Liver (tissue), 9 donors: Measurements from ENCODE around the gene CCDC80. TPM values are rescaled to one million over a fixed set of nuclear protein-coding genes. Genes with fewer than 3 reads are reported as not detected.

Experiments
- DNase-seq: peaks from one replicate; pipeline ENCODE4 v3.0.0-alpha.2; 2017; ENCODE audit warnings: low spot score
- H3K27ac ChIP-seq, 2 donors: one replicate each; pipeline ENCODE4 v1.7.0; 2013; ENCODE audit warnings: inconsistent platforms in 2 of 2, low read length in 2 of 2, control low read depth in 1 of 2, low read depth in 1 of 2, mild to moderate bottlenecking in 1 of 2
- H3K27me3 ChIP-seq, 4 donors: one replicate each; pipeline versions ENCODE4 v1.6.1 to v1.7.0; 2013; ENCODE audit warnings: low read length in 3 of 4, inconsistent platforms in 1 of 4, mild to moderate bottlenecking in 1 of 4, moderate library complexity in 1 of 4; ENCODE audit not compliant: control insufficient read depth in 4 of 4, insufficient read depth in 4 of 4
- H3K36me3 ChIP-seq, 4 donors: one replicate each; pipeline versions ENCODE4 v1.6.1 to v1.7.0; 2013; ENCODE audit warnings: low read length in 3 of 4, mild to moderate bottlenecking in 3 of 4, low read depth in 1 of 4, moderate library complexity in 1 of 4; ENCODE audit not compliant: control insufficient read depth in 4 of 4, insufficient read depth in 3 of 4
- H3K4me1 ChIP-seq, 4 donors: one replicate each; pipeline versions ENCODE4 v1.6.1 to v1.7.0; 2013; ENCODE audit warnings: low read length in 3 of 4, mild to moderate bottlenecking in 3 of 4, moderate library complexity in 1 of 4; ENCODE audit not compliant: control insufficient read depth in 4 of 4, insufficient read depth in 4 of 4
- H3K4me3 ChIP-seq, 3 donors: one replicate each; pipeline versions ENCODE4 v1.6.1 to v1.7.0; 2013; ENCODE audit warnings: low read length in 3 of 3, control low read depth in 1 of 3, low read depth in 1 of 3, mild to moderate bottlenecking in 1 of 3
- H3K9ac ChIP-seq, 2 donors: one replicate each; pipeline ENCODE4 v1.7.0; 2013; ENCODE audit warnings: low read length in 2 of 2, mild to moderate bottlenecking in 2 of 2, moderate library complexity in 2 of 2, control low read depth in 1 of 2, low read depth in 1 of 2
- H3K9me3 ChIP-seq, 4 donors: one replicate each; pipeline versions ENCODE4 v1.6.1 to v1.7.0; 2013; ENCODE audit warnings: low read length in 3 of 4; ENCODE audit not compliant: control insufficient read depth in 4 of 4
- EGR1 ChIP-seq, 2 donors: IDR thresholded peaks; 2 replicates each; pipeline ENCODE4 v1.6.1; 2016 to 2018; ENCODE audit warnings: antibody characterized with exemption in 2 of 2, low read depth in 2 of 2
- FOXA2 ChIP-seq: IDR thresholded peaks from 2 replicates; pipeline ENCODE4 v1.6.1; 2016; ENCODE audit warnings: antibody characterized with exemption
- GABPA ChIP-seq, 2 donors: IDR thresholded peaks in 1 of 2; conservative IDR thresholded peaks in 1 of 2; 2 replicates each; pipeline ENCODE4 v1.6.1; 2016; ENCODE audit warnings: antibody characterized with exemption in 2 of 2, mild to moderate bottlenecking in 1 of 2, moderate library complexity in 1 of 2
- HNF4G ChIP-seq: IDR thresholded peaks from 2 replicates; pipeline ENCODE4 v1.6.1; 2016; ENCODE audit warnings: antibody characterized with exemption
- JUND ChIP-seq, 2 donors: IDR thresholded peaks; 2 replicates each; pipeline ENCODE4 v1.6.1; 2016; ENCODE audit warnings: antibody characterized with exemption in 2 of 2
- RAD21 ChIP-seq, 2 donors: IDR thresholded peaks; 2 replicates each; pipeline ENCODE4 v1.6.1; 2016; ENCODE audit warnings: antibody characterized with exemption in 2 of 2, mild to moderate bottlenecking in 2 of 2
- TAF1 ChIP-seq: conservative IDR thresholded peaks from 2 replicates; pipeline ENCODE4 v1.6.1; 2016; ENCODE audit warnings: antibody characterized with exemption, mild to moderate bottlenecking
- YY1 ChIP-seq: IDR thresholded peaks from 2 replicates; pipeline ENCODE4 v1.6.1; 2016; ENCODE audit warnings: antibody characterized with exemption, mild to moderate bottlenecking
- WGBS: extraction: QIAGEN DNeasy Blood & Tissue Kit; methylation state at CpG from one replicate; pipeline ENCODE4 v1.1.7; 2013; 5-methylcytosine and 5-hydroxymethylcytosine counted together
- polyA plus RNA-seq, 2 donors: library from polyadenylated mRNA; stranded (reverse) in 1 of 2; unstranded in 1 of 2; fragments of 200-250 nt in 1 of 2; fragments of >200 nt in 1 of 2; fragmentation: Nextera tagmentation in 1 of 2; extraction: Ambion mirVana in 1 of 2; gene quantifications; one replicate each; pipeline versions ENCODE4 v1.2.1 to v1.2.3, GENCODE V29; 2013 to 2015
- total RNA-seq, 2 donors: library from RNA; depleted of rRNA; stranded (reverse); fragments of >200 nt; gene quantifications; one replicate each; pipeline ENCODE4 v1.2.3, GENCODE V29; 2014
- TF ChIP-seq, protein P1 (sequence below): IDR thresholded peaks from 2 replicates; pipeline ENCODE4 v1.6.1; 2016; ENCODE audit warnings: antibody characterized with exemption
- TF ChIP-seq, protein P2 (sequence below): IDR thresholded peaks from 2 replicates; pipeline ENCODE4 v1.6.1; 2016; ENCODE audit warnings: antibody characterized with exemption, mild to moderate bottlenecking
- TF ChIP-seq, protein P3 (sequence below): fragments of 150-350 bp; IDR thresholded peaks from 2 replicates; pipeline ENCODE4 v1.5.1; 2017; ENCODE audit warnings: improper control_type of control experiment, low read depth, low read length; ENCODE audit not compliant: missing input control
- TF ChIP-seq, protein P4 (sequence below): IDR thresholded peaks from 2 replicates; pipeline ENCODE4 v1.6.1; 2016; ENCODE audit warnings: antibody characterized with exemption
- donor health status: healthy.
- donor health status: healthy.
- donor health status: healthy.
- donor health status: healthy.
- donor health status: healthy.

CCDC80 gene
- total and polyA plus RNA-seq, 4 donors: 0.17 to 2.1 (median 1.1) TPM

DNA sequence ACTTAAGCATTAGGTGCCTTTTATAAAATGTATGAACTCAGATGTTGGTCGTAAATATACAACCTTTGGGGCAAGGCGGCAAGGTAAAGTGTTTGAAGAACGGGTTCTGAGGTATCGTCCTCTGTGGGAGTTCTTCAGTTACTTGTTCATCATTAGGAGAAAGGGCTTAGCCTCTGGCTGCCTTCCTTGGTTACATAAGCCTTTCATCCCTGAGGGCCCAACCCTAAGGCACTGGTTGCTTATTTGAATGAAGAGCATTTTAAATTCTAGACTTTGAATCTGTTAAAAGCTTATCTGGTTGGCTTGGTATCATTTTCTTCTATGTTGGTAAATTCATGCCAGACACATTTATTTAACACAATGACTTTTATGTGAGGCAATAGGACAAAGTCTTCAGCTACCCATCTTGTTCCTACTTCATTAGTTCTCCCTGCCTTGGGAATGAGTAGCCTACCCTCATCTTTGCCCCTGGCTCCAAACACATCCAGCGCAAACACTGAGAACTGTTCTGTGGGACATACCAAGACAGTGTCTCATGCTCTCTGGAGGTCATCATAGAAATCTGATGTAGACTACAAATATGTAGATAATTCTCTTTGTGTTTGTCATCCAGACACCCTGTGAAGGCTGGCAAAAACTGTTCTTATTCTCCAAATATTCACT, 12.4 kb upstream of the CCDC80 start:
- TF ChIP-seq, protein P1, sequence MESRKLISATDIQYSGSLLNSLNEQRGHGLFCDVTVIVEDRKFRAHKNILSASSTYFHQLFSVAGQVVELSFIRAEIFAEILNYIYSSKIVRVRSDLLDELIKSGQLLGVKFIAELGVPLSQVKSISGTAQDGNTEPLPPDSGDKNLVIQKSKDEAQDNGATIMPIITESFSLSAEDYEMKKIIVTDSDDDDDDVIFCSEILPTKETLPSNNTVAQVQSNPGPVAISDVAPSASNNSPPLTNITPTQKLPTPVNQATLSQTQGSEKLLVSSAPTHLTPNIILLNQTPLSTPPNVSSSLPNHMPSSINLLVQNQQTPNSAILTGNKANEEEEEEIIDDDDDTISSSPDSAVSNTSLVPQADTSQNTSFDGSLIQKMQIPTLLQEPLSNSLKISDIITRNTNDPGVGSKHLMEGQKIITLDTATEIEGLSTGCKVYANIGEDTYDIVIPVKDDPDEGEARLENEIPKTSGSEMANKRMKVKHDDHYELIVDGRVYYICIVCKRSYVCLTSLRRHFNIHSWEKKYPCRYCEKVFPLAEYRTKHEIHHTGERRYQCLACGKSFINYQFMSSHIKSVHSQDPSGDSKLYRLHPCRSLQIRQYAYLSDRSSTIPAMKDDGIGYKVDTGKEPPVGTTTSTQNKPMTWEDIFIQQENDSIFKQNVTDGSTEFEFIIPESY: no peak
- no peak for TF ChIP-seq FOXA2
- Histone ChIP-seq H3K9ac (no peak overlapping the region), H3K4me3 (no peak overlapping the region), H3K27me3 (no peaks in the 10 kb centered on the region), H3K36me3 (no peaks in the 10 kb centered on the region), H3K9me3 (no peaks in the 10 kb centered on the region), H3K27ac (no peak overlapping the region), H3K4me1 (no peaks in the 10 kb centered on the region)
- no peak for DNase-seq
- 84% methylated on average over 5 of the region's 5 CpGs for WGBS

DNA sequence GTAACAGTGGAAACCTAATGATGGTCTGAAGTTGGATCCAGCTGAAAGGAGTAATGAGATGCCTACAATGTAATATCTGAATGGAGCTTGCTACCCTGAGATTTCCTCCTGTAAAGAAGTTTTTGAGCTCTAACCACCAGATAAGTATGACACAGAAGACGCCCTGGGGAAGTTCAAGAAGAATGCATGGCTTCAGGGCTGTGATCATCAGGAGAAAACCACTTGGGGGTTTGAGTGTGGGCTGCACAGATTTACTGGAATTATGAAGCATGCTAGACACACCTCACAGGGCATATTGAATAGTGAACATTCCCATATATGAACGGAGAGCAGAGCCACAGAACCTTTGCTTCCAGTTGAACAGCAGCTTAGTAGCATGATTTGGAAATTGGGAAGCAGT, 10.6 kb upstream of the CCDC80 start:
- DNase-seq: no peak
- WGBS: 91% methylated on average over 2 of the region's 2 CpGs
- Histone ChIP-seq H3K27ac (no peak overlapping the region), H3K9ac (no peak overlapping the region), H3K4me3 (no peak overlapping the region), H3K4me1 (no peaks in the 10 kb centered on the region), H3K27me3 (peaks cover 0 to 2% (median 0%) of the 10 kb centered on the region in 4 donors), H3K9me3 (no peaks in the 10 kb centered on the region), H3K36me3 (no peaks in the 10 kb centered on the region)
- TF ChIP-seq GABPA (IDR thresholded peaks at IDR 0.05 in 1 of 2, conservative IDR thresholded peaks at IDR 0.05 in 1 of 2): no peak
- TF ChIP-seq YY1: no peak
- TF ChIP-seq RAD21 (IDR thresholded peaks at IDR 0.05): no peak
- TF ChIP-seq, protein P2, sequence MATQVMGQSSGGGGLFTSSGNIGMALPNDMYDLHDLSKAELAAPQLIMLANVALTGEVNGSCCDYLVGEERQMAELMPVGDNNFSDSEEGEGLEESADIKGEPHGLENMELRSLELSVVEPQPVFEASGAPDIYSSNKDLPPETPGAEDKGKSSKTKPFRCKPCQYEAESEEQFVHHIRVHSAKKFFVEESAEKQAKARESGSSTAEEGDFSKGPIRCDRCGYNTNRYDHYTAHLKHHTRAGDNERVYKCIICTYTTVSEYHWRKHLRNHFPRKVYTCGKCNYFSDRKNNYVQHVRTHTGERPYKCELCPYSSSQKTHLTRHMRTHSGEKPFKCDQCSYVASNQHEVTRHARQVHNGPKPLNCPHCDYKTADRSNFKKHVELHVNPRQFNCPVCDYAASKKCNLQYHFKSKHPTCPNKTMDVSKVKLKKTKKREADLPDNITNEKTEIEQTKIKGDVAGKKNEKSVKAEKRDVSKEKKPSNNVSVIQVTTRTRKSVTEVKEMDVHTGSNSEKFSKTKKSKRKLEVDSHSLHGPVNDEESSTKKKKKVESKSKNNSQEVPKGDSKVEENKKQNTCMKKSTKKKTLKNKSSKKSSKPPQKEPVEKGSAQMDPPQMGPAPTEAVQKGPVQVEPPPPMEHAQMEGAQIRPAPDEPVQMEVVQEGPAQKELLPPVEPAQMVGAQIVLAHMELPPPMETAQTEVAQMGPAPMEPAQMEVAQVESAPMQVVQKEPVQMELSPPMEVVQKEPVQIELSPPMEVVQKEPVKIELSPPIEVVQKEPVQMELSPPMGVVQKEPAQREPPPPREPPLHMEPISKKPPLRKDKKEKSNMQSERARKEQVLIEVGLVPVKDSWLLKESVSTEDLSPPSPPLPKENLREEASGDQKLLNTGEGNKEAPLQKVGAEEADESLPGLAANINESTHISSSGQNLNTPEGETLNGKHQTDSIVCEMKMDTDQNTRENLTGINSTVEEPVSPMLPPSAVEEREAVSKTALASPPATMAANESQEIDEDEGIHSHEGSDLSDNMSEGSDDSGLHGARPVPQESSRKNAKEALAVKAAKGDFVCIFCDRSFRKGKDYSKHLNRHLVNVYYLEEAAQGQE: no peak
- TF ChIP-seq HNF4G: no peak

DNA sequence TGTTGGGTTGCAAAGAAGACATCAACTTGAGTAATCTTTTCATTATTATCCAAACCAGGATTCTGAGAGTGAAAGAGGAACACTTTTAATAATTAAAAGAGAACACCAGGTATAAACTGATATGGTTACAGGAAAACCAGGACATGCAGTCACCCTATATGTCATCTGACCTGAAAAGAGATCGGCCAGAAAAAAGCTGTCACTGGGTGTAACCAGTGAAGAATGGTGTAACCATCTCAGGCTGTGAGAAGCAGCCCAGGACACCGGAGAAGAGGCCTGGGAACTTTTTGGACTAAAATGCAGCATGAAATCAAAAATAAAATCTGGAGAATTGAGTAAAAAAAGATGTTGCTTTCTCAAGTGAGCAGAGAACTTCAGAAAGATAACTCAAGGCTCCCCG, 10.1 kb upstream of the CCDC80 start:
- Histone ChIP-seq H3K36me3 (no peaks in the 10 kb centered on the region), H3K4me1 (no peaks in the 10 kb centered on the region), H3K4me3 (no peak overlapping the region), H3K9ac (no peak overlapping the region), H3K27ac (no peak overlapping the region), H3K9me3 (no peaks in the 10 kb centered on the region), H3K27me3 (peaks cover 0 to 2% (median 0%) of the 10 kb centered on the region in 4 donors)
- WGBS: 92% methylated on average over 3 of the region's 3 CpGs
- no peak for DNase-seq
- TF ChIP-seq JUND (IDR thresholded peaks at IDR 0.05): no peak
- no peak for TF ChIP-seq HNF4G
- TF ChIP-seq RAD21 (IDR thresholded peaks at IDR 0.05): no peak
- TF ChIP-seq, protein P3, sequence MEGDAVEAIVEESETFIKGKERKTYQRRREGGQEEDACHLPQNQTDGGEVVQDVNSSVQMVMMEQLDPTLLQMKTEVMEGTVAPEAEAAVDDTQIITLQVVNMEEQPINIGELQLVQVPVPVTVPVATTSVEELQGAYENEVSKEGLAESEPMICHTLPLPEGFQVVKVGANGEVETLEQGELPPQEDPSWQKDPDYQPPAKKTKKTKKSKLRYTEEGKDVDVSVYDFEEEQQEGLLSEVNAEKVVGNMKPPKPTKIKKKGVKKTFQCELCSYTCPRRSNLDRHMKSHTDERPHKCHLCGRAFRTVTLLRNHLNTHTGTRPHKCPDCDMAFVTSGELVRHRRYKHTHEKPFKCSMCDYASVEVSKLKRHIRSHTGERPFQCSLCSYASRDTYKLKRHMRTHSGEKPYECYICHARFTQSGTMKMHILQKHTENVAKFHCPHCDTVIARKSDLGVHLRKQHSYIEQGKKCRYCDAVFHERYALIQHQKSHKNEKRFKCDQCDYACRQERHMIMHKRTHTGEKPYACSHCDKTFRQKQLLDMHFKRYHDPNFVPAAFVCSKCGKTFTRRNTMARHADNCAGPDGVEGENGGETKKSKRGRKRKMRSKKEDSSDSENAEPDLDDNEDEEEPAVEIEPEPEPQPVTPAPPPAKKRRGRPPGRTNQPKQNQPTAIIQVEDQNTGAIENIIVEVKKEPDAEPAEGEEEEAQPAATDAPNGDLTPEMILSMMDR: no peak
- TF ChIP-seq, protein P4, sequence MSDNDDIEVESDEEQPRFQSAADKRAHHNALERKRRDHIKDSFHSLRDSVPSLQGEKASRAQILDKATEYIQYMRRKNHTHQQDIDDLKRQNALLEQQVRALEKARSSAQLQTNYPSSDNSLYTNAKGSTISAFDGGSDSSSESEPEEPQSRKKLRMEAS: no peak
- TF ChIP-seq, protein P1: no peak
- no peak for TF ChIP-seq GABPA (IDR thresholded peaks at IDR 0.05 in 1 of 2, conservative IDR thresholded peaks at IDR 0.05 in 1 of 2)
- TF ChIP-seq FOXA2: no peak
- TF ChIP-seq EGR1 (IDR thresholded peaks at IDR 0.05; ENCODE audit: low read depth in 2 of 2): no peak
- TF ChIP-seq TAF1: no peak
